H1 (cell line): Measurements from ENCODE around the gene OLFML2A.
"Not testable (repeated sequence)": the region's sequence is repeated elsewhere in the genome, so short reads cannot be mapped to it uniquely, and the experiment has no call there.

Source experiments
- CTCF ChIP-seq, 3 experiments: IDR thresholded peaks; 1 replicate in 2 of 3; 2 replicates in 1 of 3; pipeline versions ENCODE4 v1.5.1 to v1.6.1; 2011; ENCODE audit warnings: low read length in 3 of 3, mild to moderate bottlenecking in 3 of 3, inconsistent platforms in 2 of 3, low read depth in 1 of 3, moderate library complexity in 1 of 3; ENCODE audit not compliant: insufficient read depth in 1 of 3; ENCODE audit errors: control extremely low read depth in 1 of 3
- EGR1 ChIP-seq: IDR thresholded peaks from 2 replicates; pipeline ENCODE4 v1.6.1; 2011; ENCODE audit warnings: low read depth, low read length, borderline replicate concordance
- POLR2AphosphoS5 ChIP-seq: IDR thresholded peaks from 2 replicates; pipeline ENCODE4 v1.6.1; 2011; ENCODE audit warnings: low read depth, low read length
- RAD21 ChIP-seq, 2 experiments: IDR thresholded peaks in 1 of 2; conservative IDR thresholded peaks in 1 of 2; 2 replicates each; pipeline ENCODE4 v1.6.1; 2011; ENCODE audit warnings: low read depth in 2 of 2, low read length in 2 of 2, improper control_type of control experiment in 1 of 2, inconsistent platforms in 1 of 2, mild to moderate bottlenecking in 1 of 2, moderate library complexity in 1 of 2
- RXRA ChIP-seq: IDR thresholded peaks from 2 replicates; pipeline ENCODE4 v1.6.1; 2011; ENCODE audit warnings: low read depth, mild to moderate bottlenecking, low read length, moderate library complexity; ENCODE audit not compliant: insufficient read depth
- SP1 ChIP-seq: IDR thresholded peaks from 2 replicates; pipeline ENCODE4 v1.6.1; 2011; ENCODE audit warnings: low read depth, low read length
- SRF ChIP-seq: IDR thresholded peaks from 2 replicates; pipeline ENCODE4 v1.6.1; 2011; ENCODE audit warnings: mild to moderate bottlenecking, low read depth, low read length, moderate library complexity
- SUZ12 ChIP-seq: fragments of 200-600 bp; sonication (generic); IDR thresholded peaks from 2 replicates; pipeline ENCODE4 v1.6.1; 2012; ENCODE audit warnings: mild to moderate bottlenecking, inconsistent platforms, low read length, moderate library complexity, mixed read lengths
- TAF1 ChIP-seq: IDR thresholded peaks from 2 replicates; pipeline ENCODE4 v1.6.1; 2011; ENCODE audit warnings: mild to moderate bottlenecking, low read depth, low read length

DNA sequence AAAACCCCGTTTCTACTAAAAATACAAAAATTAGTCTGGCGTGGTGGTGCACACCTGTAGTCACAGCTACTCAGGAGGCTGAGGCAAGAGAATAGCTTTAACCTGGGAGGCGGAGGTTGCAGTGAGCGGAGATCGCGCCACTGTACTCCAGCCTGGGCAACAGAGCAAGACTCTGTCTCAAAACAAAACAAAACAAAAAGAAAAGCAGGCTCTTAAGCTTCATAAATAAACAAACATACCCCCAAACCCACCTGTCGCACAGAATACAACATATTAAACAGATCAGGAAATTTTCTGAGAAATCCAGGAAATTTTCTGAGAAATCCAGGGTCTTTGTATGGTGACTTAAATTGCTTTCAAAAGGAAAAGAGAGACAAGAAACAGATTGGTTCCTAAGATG, 38.9 kb upstream of the OLFML2A start:
- TF ChIP-seq SUZ12; SP1; RXRA; CTCF (IDR thresholded peaks at IDR 0.05; ENCODE audit: control extremely low read depth in 1 of 3, insufficient read depth in 1 of 3, low read depth in 1 of 3, low read length in 3 of 3); TAF1; POLR2AphosphoS5; RAD21 (IDR thresholded peaks at IDR 0.05 in 1 of 2, conservative IDR thresholded peaks at IDR 0.05 in 1 of 2; ENCODE audit: low read depth in 2 of 2, low read length in 2 of 2); SRF; EGR1: not testable (repeated sequence)
